H9 (cell line): ENCODE results near the gene LRRFIP1. TPM values are rescaled to one million over a fixed set of nuclear protein-coding genes. Genes with fewer than 3 reads are reported as not detected.

Source experiments
- DNase-seq: peaks from one replicate; pipeline ENCODE4 v3.0.0-alpha.2; 2017
- H2AFZ ChIP-seq: one replicate; pipeline ENCODE4 v1.6.1; 2013; ENCODE audit warnings: mild to moderate bottlenecking, low read length, control low read depth, moderate library complexity
- H2AK5ac ChIP-seq: 2 replicates; pipeline ENCODE4 v1.6.1; 2013; ENCODE audit warnings: low read length, control low read depth, mixed read lengths; ENCODE audit not compliant: insufficient read length
- H2BK120ac ChIP-seq: one replicate; pipeline ENCODE4 v1.6.1; 2013; ENCODE audit warnings: low read depth, mild to moderate bottlenecking, low read length, control low read depth, inconsistent platforms; ENCODE audit not compliant: poor library complexity, severe bottlenecking
- H2BK12ac ChIP-seq: 2 replicates; pipeline ENCODE4 v1.6.1; 2013; ENCODE audit warnings: low read length, control low read depth, mixed read lengths, low read depth; ENCODE audit not compliant: insufficient read length
- H2BK15ac ChIP-seq: 2 replicates; pipeline ENCODE4 v1.6.1; 2013; ENCODE audit warnings: low read depth, low read length, control low read depth
- H2BK20ac ChIP-seq: one replicate; pipeline ENCODE4 v1.6.1; 2013; ENCODE audit warnings: low read depth, mild to moderate bottlenecking, low read length, control low read depth, inconsistent platforms; ENCODE audit not compliant: poor library complexity, severe bottlenecking
- H2BK5ac ChIP-seq: 2 replicates; pipeline ENCODE4 v1.6.1; 2013; ENCODE audit warnings: low read length, control low read depth, mixed read lengths; ENCODE audit not compliant: insufficient read length
- H3K14ac ChIP-seq: 2 replicates; pipeline ENCODE4 v1.6.1; 2013; ENCODE audit warnings: low read length, control low read depth; ENCODE audit not compliant: insufficient read depth
- H3K18ac ChIP-seq: 2 replicates; pipeline ENCODE4 v1.6.1; 2013; ENCODE audit warnings: low read depth, mild to moderate bottlenecking, mixed read lengths, low read length, control low read depth; ENCODE audit not compliant: insufficient read length
- H3K23ac ChIP-seq: 2 replicates; pipeline ENCODE4 v1.6.1; 2013; ENCODE audit warnings: low read length, control low read depth, mixed read lengths, low read depth; ENCODE audit not compliant: insufficient read length
- H3K23me2 ChIP-seq: 2 replicates; pipeline ENCODE4 v1.6.1; 2013; ENCODE audit warnings: low read depth, mild to moderate bottlenecking, mixed read lengths, low read length, control low read depth; ENCODE audit not compliant: insufficient read length, poor library complexity, severe bottlenecking
- H3K27ac ChIP-seq: 2 replicates; pipeline ENCODE4 v1.5.1; 2013; ENCODE audit warnings: low read length, control low read depth, mixed read lengths, low read depth; ENCODE audit not compliant: insufficient read length
- H3K27me3 ChIP-seq: 2 replicates; pipeline ENCODE4 v1.6.1; 2013; ENCODE audit warnings: low read length, control low read depth, inconsistent platforms; ENCODE audit not compliant: insufficient read depth
- H3K4ac ChIP-seq: 2 replicates; pipeline ENCODE4 v1.6.1; 2013; ENCODE audit warnings: low read depth, mild to moderate bottlenecking, control low read depth, inconsistent platforms, low read length, moderate library complexity
- H3K4me1 ChIP-seq: 2 replicates; pipeline ENCODE4 v1.6.1; 2013; ENCODE audit warnings: low read length, control low read depth, inconsistent platforms; ENCODE audit not compliant: insufficient read depth
- H3K4me2 ChIP-seq: 2 replicates; pipeline ENCODE4 v1.6.1; 2013; ENCODE audit warnings: low read length, control low read depth, mixed read lengths; ENCODE audit not compliant: insufficient read length, insufficient read depth
- H3K56ac ChIP-seq: 2 replicates; pipeline ENCODE4 v1.6.1; 2013; ENCODE audit warnings: low read depth, mild to moderate bottlenecking, mixed read lengths, low read length, control low read depth; ENCODE audit not compliant: insufficient read length
- H3K79me1 ChIP-seq: 2 replicates; pipeline ENCODE4 v1.6.1; 2013; ENCODE audit warnings: low read depth, mild to moderate bottlenecking, moderate library complexity, low read length, control low read depth, inconsistent platforms; ENCODE audit not compliant: insufficient read depth, poor library complexity, severe bottlenecking
- H3K79me2 ChIP-seq: 2 replicates; pipeline ENCODE4 v1.6.1; 2013; ENCODE audit warnings: low read length, control low read depth, inconsistent platforms; ENCODE audit not compliant: insufficient read depth
- H3K9ac ChIP-seq: 2 replicates; pipeline ENCODE4 v1.6.1; 2013; ENCODE audit warnings: low read length, control low read depth, mixed read lengths; ENCODE audit not compliant: insufficient read length; ENCODE audit errors: extremely low read depth
- H3K9me3 ChIP-seq: one replicate; pipeline ENCODE4 v1.6.1; 2013; ENCODE audit warnings: low read depth, low read length, inconsistent platforms; ENCODE audit not compliant: control insufficient read depth
- H3T11ph ChIP-seq: one replicate; pipeline ENCODE4 v1.6.1; 2013; ENCODE audit warnings: mild to moderate bottlenecking, low read length, control low read depth, inconsistent platforms
- H4K20me1 ChIP-seq: one replicate; pipeline ENCODE4 v1.6.1; 2013; ENCODE audit not compliant: control insufficient read depth, insufficient read length, insufficient read depth
- H4K5ac ChIP-seq: 2 replicates; pipeline ENCODE4 v1.6.1; 2013; ENCODE audit warnings: low read depth, mild to moderate bottlenecking, mixed read lengths, low read length, control low read depth; ENCODE audit not compliant: insufficient read length
- H4K8ac ChIP-seq: replicated peaks from 2 replicates; pipeline ENCODE4 v1.6.1; 2013; ENCODE audit warnings: low read length, control low read depth, mixed read lengths, low read depth; ENCODE audit not compliant: insufficient read length
- H4K91ac ChIP-seq: 2 replicates; pipeline ENCODE4 v1.6.1; 2013; ENCODE audit warnings: low read depth, mild to moderate bottlenecking, moderate library complexity, mixed read lengths, low read length, control low read depth; ENCODE audit not compliant: insufficient read length
- H3K27ac Mint-ChIP-seq, 3 experiments: 2 replicates in 2 of 3; 3 replicates in 1 of 3; pipeline ENCODE4 v1.8.0; 2020 to 2021; ENCODE audit warnings: mixed read lengths in 3 of 3, mild to moderate bottlenecking in 1 of 3, moderate library complexity in 1 of 3
- H3K27me3 Mint-ChIP-seq: 2 replicates; pipeline ENCODE4 v1.8.0; 2021; ENCODE audit warnings: low read depth, mild to moderate bottlenecking, moderate library complexity, mixed read lengths
- H3K36me3 Mint-ChIP-seq, 3 experiments: 2 replicates in 2 of 3; 3 replicates in 1 of 3; pipeline ENCODE4 v1.8.0; 2020 to 2021; ENCODE audit warnings: low read depth in 3 of 3, mixed read lengths in 3 of 3; ENCODE audit not compliant: insufficient read depth in 1 of 3
- H3K4me1 Mint-ChIP-seq, 2 experiments: 2 replicates each; pipeline ENCODE4 v1.8.0; 2020; ENCODE audit warnings: mixed read lengths in 2 of 2
- H3K4me3 Mint-ChIP-seq, 2 experiments: 2 replicates in 1 of 2; 3 replicates in 1 of 2; pipeline ENCODE4 v1.8.0; 2020 to 2021; ENCODE audit warnings: mild to moderate bottlenecking in 2 of 2, mixed read lengths in 2 of 2, moderate library complexity in 1 of 2
- H3K9me3 Mint-ChIP-seq, 2 experiments: 2 replicates in 1 of 2; 3 replicates in 1 of 2; pipeline ENCODE4 v1.8.0; 2020; ENCODE audit warnings: mild to moderate bottlenecking in 2 of 2, mixed read lengths in 2 of 2, moderate library complexity in 1 of 2
- CTCF ChIP-seq: fragments of 200-600 bp; sonication (generic); conservative IDR thresholded peaks from 3 replicates; pipeline ENCODE4 v1.8.0; 2021; ENCODE audit warnings: antibody characterized with exemption, mild to moderate bottlenecking
- WGBS: extraction: QIAGEN DNeasy Blood & Tissue Kit; methylation state at CpG from one replicate; pipeline ENCODE4 v1.1.7; 2013; ENCODE audit warnings: missing lambda C conversion rate, low lambda C conversion rate, mixed read lengths; ENCODE audit not compliant: insufficient read length; ENCODE audit errors: extremely low coverage; 5-methylcytosine and 5-hydroxymethylcytosine counted together
- total RNA-seq: library from RNA; stranded (reverse); gene quantifications from 2 replicates; pipeline ENCODE4 v1.2.1, GENCODE V29; 2021

Gene LRRFIP1
- total RNA-seq, 1 experiment from 2014 or later: 38.5 TPM

DNA sequence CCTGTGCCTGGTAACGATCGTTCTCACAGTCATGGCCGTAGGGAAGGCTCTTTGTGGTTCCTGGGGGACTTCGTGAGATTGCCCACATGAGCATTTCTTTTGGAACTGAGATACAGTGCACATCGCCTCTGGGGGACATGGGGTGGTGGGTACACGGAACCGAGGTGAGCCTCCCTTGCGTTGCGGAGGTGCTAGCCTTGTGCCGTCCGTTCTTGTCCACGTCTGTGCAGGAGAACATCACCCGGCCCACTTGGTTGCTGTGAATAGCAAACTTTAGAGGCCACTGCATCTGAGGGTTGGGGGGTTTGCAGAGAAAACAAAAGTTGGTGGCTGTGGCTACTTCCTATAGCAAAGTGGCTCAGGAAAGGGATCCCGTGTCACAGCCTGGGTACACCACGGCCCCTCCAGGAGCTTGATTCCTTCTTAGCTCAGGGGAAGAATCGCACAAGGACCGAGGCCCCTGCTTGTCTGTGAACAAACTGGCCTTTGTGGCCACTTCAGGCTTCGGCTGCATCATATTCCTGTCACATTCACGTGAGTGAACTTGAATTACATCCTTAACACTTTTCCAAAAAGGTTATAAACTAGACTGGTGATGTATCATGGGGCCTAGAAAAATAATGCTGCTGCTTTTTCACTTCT is 72.6 kb downstream of the LRRFIP1 start:
- Histone ChIP-seq H3K23me2 (peaks cover 4% of the 10 kb centered on the region), H3K9me3 (no peaks in the 10 kb centered on the region), H3K56ac (no peak overlapping the region), H4K8ac (no peak overlapping the region), H3K79me1 (peaks cover 18% of the 10 kb centered on the region), H3T11ph (no peak overlapping the region), H2BK15ac (no peak overlapping the region), H3K27ac (no peak overlapping the region), H2AFZ (no peak overlapping the region), H3K79me2 (peaks cover 41% of the 10 kb centered on the region; the same call in 1 of the 2 replicates), H3K4ac (no peak overlapping the region), H2BK120ac (no peak overlapping the region), H3K14ac (no peak overlapping the region; the same call in 1 of the 2 replicates), H3K4me1 (peaks cover 32% of the 10 kb centered on the region), H3K9ac (no peak overlapping the region), H3K18ac (no peak overlapping the region), H2AK5ac (no peak overlapping the region), H3K4me2 (no peak overlapping the region), H2BK12ac (no peak overlapping the region), H4K20me1 (no peaks in the 10 kb centered on the region), H2BK20ac (no peak overlapping the region), H4K5ac (no peak overlapping the region), H2BK5ac (no peak overlapping the region), H3K27me3 (no peaks in the 10 kb centered on the region), H3K23ac (no peak overlapping the region), H4K91ac (no peak overlapping the region)
- no peak for DNase-seq
- H3K4me1 Mint-ChIP-seq: peaks cover 60 to 61% of the 10 kb centered on the region in 2 experiments
- no peak for TF ChIP-seq CTCF
- peaks cover under 1% of the 10 kb centered on the region; the same call in 1 of the 2 replicates for H3K27me3 Mint-ChIP-seq
- H3K36me3 Mint-ChIP-seq: peaks cover 0 to 8% (median 2%) of the 10 kb centered on the region in 3 experiments; a peak in 2 of 7 replicates
- H3K27ac Mint-ChIP-seq: peak overlapping the region in 2 of 3 experiments; percentile 32 to 77; a peak in 4 of 7 replicates
- no CpG with 5 or more reads among the region's 19 CpGs for WGBS
- no peak overlapping the region; a peak in 1 of 5 replicates for H3K4me3 Mint-ChIP-seq
- no peaks in the 10 kb centered on the region for H3K9me3 Mint-ChIP-seq
